ENCODE results near the gene TMCO4.

- TF ChIP-seq CTCF (tag by site-specific recombination; IDR thresholded peaks at IDR 0.05) = no peak
- no peak for TF ChIP-seq ZNF555 (tag by site-specific recombination; conservative IDR thresholded peaks at IDR 0.05)
- no peak for TF ChIP-seq ZNF335 (tag by site-specific recombination; conservative IDR thresholded peaks at IDR 0.05)
- no peak for TF ChIP-seq ZNF664 (tag by site-specific recombination; IDR thresholded peaks at IDR 0.05)
- TF ChIP-seq, protein P1, sequence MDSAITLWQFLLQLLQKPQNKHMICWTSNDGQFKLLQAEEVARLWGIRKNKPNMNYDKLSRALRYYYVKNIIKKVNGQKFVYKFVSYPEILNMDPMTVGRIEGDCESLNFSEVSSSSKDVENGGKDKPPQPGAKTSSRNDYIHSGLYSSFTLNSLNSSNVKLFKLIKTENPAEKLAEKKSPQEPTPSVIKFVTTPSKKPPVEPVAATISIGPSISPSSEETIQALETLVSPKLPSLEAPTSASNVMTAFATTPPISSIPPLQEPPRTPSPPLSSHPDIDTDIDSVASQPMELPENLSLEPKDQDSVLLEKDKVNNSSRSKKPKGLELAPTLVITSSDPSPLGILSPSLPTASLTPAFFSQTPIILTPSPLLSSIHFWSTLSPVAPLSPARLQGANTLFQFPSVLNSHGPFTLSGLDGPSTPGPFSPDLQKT (IDR thresholded peaks at IDR 0.05; ENCODE audit: borderline replicate concordance, low read depth, low read length) = no peak
- no peak for TF ChIP-seq PRDM10 (tag by site-specific recombination; IDR thresholded peaks at IDR 0.05)
- no peak for TF ChIP-seq ZNF211 (tag by site-specific recombination; IDR thresholded peaks at IDR 0.05; ENCODE audit: low read depth)
- TF ChIP-seq PBX3 (CRISPR knock-in tag; IDR thresholded peaks at IDR 0.05) = no peak
Measured at GRCh38 chr1:19814681-19815503, 15.2 kb upstream of the TMCO4 start, which contains the start of gene RNF186.
